Neural progenitor cell (in vitro differentiated cells): ENCODE data around the gene GON4L. TPM values are rescaled to one million over a fixed set of nuclear protein-coding genes. Genes with fewer than 3 reads are reported as not detected.

Experiments used
- DNase-seq: peaks from one replicate; pipeline ENCODE4 v3.0.0-alpha.2; 2016; ENCODE audit warnings: low spot score
- H2AFZ ChIP-seq: fragments of 200-600 bp; sonication (generic); replicated peaks from 2 replicates; pipeline ENCODE4 v1.6.1; 2016; ENCODE audit warnings: antibody characterized with exemption
- H3F3A ChIP-seq: fragments of 200-600 bp; sonication (generic); 2 replicates; pipeline ENCODE4 v1.6.1; 2016; ENCODE audit warnings: antibody characterized with exemption, low read depth
- H3K27ac ChIP-seq: fragments of 200-600 bp; sonication (generic); 2 replicates; pipeline ENCODE4 v1.5.1; 2016; ENCODE audit warnings: mild to moderate bottlenecking
- H3K27me3 ChIP-seq: fragments of 200-600 bp; sonication (generic); 2 replicates; pipeline ENCODE4 v1.6.1; 2016; ENCODE audit warnings: mild to moderate bottlenecking, moderate library complexity
- H3K36me3 ChIP-seq: fragments of 200-600 bp; sonication (generic); 2 replicates; pipeline ENCODE4 v1.5.1; 2016
- H3K4me1 ChIP-seq: fragments of 200-600 bp; sonication (generic); 2 replicates; pipeline ENCODE4 v1.6.1; 2016; ENCODE audit warnings: mixed run types
- H3K4me2 ChIP-seq: fragments of 200-600 bp; sonication (generic); 2 replicates; pipeline ENCODE4 v1.6.1; 2016
- H3K4me3 ChIP-seq: fragments of 200-600 bp; sonication (generic); 2 replicates; pipeline ENCODE4 v1.5.1; 2016
- H3K79me2 ChIP-seq: fragments of 200-600 bp; sonication (generic); 2 replicates; pipeline ENCODE4 v1.6.1; 2016; ENCODE audit warnings: low read depth
- H3K9ac ChIP-seq: fragments of 200-600 bp; sonication (generic); 2 replicates; pipeline ENCODE4 v1.6.1; 2016
- H3K9me3 ChIP-seq: fragments of 200-600 bp; sonication (generic); 2 replicates; pipeline ENCODE4 v1.5.1; 2016; ENCODE audit warnings: low read depth
- H4K20me1 ChIP-seq: fragments of 200-600 bp; sonication (generic); 2 replicates; pipeline ENCODE4 v1.6.1; 2016; ENCODE audit warnings: low read depth
- H3K27ac Mint-ChIP-seq: 3 replicates; pipeline ENCODE4 v1.8.0; 2021; ENCODE audit warnings: mixed read lengths
- H3K27me3 Mint-ChIP-seq: 2 replicates; pipeline ENCODE4 v1.8.0; 2022; ENCODE audit warnings: low read depth, mild to moderate bottlenecking, inconsistent platforms, moderate library complexity, mixed read lengths; ENCODE audit not compliant: insufficient read depth
- H3K36me3 Mint-ChIP-seq: 3 replicates; pipeline ENCODE4 v1.8.0; 2021; ENCODE audit warnings: mixed read lengths
- H3K4me1 Mint-ChIP-seq: 3 replicates; pipeline ENCODE4 v1.8.0; 2021; ENCODE audit warnings: mixed read lengths
- H3K4me3 Mint-ChIP-seq: 3 replicates; pipeline ENCODE4 v1.8.0; 2021; ENCODE audit warnings: mild to moderate bottlenecking, moderate library complexity, mixed read lengths
- H3K9me3 Mint-ChIP-seq: 3 replicates; pipeline ENCODE4 v1.8.0; 2020; ENCODE audit warnings: mixed read lengths
- EZH2 ChIP-seq: fragments of 200-600 bp; sonication (generic); IDR thresholded peaks from 2 replicates; pipeline ENCODE4 v1.6.1; 2017; ENCODE audit warnings: antibody characterized with exemption, mild to moderate bottlenecking, moderate library complexity
- EZH2phosphoT487 ChIP-seq: fragments of 200-600 bp; sonication (generic); IDR thresholded peaks from 2 replicates; pipeline ENCODE4 v1.6.1; 2017; ENCODE audit warnings: antibody characterized with exemption
- total RNA-seq: library from RNA; depleted of rRNA; stranded (reverse); fragments of >200 nt; gene quantifications from 2 replicates; pipeline ENCODE4 v1.2.3, GENCODE V29; 2015; ENCODE audit warnings: low replicate concordance
- TF ChIP-seq, protein P1 (sequence below): fragments of 200-600 bp; sonication (generic); IDR thresholded peaks from 2 replicates; pipeline ENCODE4 v1.5.1; 2017; ENCODE audit warnings: antibody characterized with exemption, mild to moderate bottlenecking

GON4L gene
- total RNA-seq, 1 donor from 2014 or later, result 31.4 TPM

DNA sequence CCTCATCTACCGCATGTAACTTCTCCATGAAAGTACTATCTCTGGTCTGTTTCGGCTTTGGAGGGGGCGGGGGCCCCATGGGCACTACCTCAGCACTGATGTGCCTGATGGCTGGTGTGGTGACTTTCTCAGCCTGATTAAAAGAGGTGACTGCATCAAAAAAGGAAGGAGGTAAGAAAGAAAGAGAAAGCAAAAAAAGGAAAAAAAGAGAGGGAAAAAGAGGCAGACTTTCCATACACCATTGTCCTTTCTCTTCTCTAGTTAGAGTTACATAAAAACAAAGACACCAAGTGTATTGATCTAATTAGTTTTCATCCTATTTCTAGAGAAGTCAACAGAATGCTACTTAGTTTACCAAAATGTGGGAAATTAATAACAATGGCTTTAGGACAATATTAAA is 43.3 kb downstream of the GON4L start:
- TF ChIP-seq EZH2phosphoT487, result no peak
- TF ChIP-seq, protein P1, sequence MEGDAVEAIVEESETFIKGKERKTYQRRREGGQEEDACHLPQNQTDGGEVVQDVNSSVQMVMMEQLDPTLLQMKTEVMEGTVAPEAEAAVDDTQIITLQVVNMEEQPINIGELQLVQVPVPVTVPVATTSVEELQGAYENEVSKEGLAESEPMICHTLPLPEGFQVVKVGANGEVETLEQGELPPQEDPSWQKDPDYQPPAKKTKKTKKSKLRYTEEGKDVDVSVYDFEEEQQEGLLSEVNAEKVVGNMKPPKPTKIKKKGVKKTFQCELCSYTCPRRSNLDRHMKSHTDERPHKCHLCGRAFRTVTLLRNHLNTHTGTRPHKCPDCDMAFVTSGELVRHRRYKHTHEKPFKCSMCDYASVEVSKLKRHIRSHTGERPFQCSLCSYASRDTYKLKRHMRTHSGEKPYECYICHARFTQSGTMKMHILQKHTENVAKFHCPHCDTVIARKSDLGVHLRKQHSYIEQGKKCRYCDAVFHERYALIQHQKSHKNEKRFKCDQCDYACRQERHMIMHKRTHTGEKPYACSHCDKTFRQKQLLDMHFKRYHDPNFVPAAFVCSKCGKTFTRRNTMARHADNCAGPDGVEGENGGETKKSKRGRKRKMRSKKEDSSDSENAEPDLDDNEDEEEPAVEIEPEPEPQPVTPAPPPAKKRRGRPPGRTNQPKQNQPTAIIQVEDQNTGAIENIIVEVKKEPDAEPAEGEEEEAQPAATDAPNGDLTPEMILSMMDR, result no peak
- no peak for TF ChIP-seq EZH2
- Histone ChIP-seq H3K27me3 (no peaks in the 10 kb centered on the region), H2AFZ (no peak overlapping the region), H3F3A (peaks cover 5% of the 10 kb centered on the region), H3K79me2 (no peaks in the 10 kb centered on the region), H3K4me3 (no peak overlapping the region), H3K36me3 (peaks cover 19% of the 10 kb centered on the region), H3K9me3 (no peaks in the 10 kb centered on the region), H3K27ac (no peak overlapping the region), H4K20me1 (no peaks in the 10 kb centered on the region), H3K4me1 (peaks cover 7% of the 10 kb centered on the region), H3K4me2 (no peak overlapping the region), H3K9ac (no peak overlapping the region)
- Mint-ChIP-seq H3K9me3 (no peaks in the 10 kb centered on the region), H3K4me3 (no peak overlapping the region), H3K4me1 (no peaks in the 10 kb centered on the region), H3K27ac (no peak overlapping the region), H3K27me3 (peaks cover 2% of the 10 kb centered on the region), H3K36me3 (peaks cover 27% of the 10 kb centered on the region)
- DNase-seq, result no peak

DNA sequence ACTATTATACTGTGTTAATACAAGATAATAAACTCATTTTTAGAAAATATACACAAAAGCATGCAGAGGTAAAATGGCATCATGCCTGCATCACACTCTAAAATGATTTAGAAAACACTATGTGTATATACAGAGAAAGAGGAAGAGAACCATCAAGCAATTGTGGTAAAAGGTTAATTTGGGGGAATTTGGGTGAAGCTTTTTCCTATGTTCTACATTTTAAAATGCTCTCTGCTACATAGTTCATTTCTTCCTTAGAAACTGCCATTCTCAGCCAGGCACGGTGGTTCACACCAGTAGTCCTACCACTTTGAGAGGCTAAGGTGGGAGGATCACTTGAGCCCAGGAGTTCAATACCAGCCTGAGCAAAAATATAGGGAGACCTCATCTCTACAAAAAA is 44.1 kb downstream of the GON4L start:
- no peaks in the 10 kb centered on the region for H3K9me3 ChIP-seq
- DNase-seq, result no peak
- H3K9ac ChIP-seq, result no peak overlapping the region
- H3K4me2 ChIP-seq, result no peak overlapping the region
- H3K4me3 Mint-ChIP-seq, result no peak overlapping the region
- H3K27ac ChIP-seq, result no peak overlapping the region
- H4K20me1 ChIP-seq, result no peaks in the 10 kb centered on the region
- peaks cover 5% of the 10 kb centered on the region for H3F3A ChIP-seq
- H3K4me1 Mint-ChIP-seq, result no peaks in the 10 kb centered on the region
- H3K4me3 ChIP-seq, result no peak overlapping the region
- H2AFZ ChIP-seq, result no peak overlapping the region
- H3K27me3 Mint-ChIP-seq, result peaks cover 2% of the 10 kb centered on the region
- no peaks in the 10 kb centered on the region for H3K9me3 Mint-ChIP-seq
- H3K36me3 Mint-ChIP-seq, result peaks cover 28% of the 10 kb centered on the region
- H3K79me2 ChIP-seq, result no peaks in the 10 kb centered on the region
- H3K27me3 ChIP-seq, result no peaks in the 10 kb centered on the region
- peaks cover 19% of the 10 kb centered on the region for H3K36me3 ChIP-seq
- TF ChIP-seq EZH2phosphoT487, result no peak
- no peak for TF ChIP-seq EZH2
- TF ChIP-seq, protein P1, result no peak
- H3K4me1 ChIP-seq, result peaks cover 7% of the 10 kb centered on the region
- no peak overlapping the region for H3K27ac Mint-ChIP-seq

DNA sequence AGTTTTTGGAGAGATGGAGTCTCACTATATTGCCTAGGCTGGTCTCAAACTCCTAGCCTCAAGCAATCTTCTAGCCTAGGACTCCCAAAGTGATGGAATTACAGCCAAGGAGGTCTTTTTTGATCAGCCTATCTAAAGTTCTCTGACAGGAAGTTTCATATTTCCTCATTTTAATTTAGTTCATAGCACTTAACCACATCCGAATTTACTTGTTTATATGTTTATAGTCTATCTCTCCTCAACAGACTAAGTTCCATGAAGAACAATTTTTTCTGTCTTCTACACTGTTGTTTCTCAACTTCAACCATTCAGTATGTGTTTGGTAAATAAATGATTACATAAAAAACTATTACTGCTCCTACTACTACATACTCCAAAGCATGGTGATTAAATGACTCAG is 47.9 kb downstream of the GON4L start:
- peaks cover 4% of the 10 kb centered on the region for H3K36me3 ChIP-seq
- no peak for DNase-seq
- Mint-ChIP-seq H3K4me1 (no peaks in the 10 kb centered on the region), H3K4me3 (no peak overlapping the region), H3K27me3 (peaks cover 2% of the 10 kb centered on the region), H3K9me3 (no peaks in the 10 kb centered on the region), H3K27ac (no peak overlapping the region), H3K36me3 (peaks cover 23% of the 10 kb centered on the region)
- H3K9ac ChIP-seq, result no peak overlapping the region
- H2AFZ ChIP-seq, result no peak overlapping the region
- H3K4me1 ChIP-seq, result no peaks in the 10 kb centered on the region
- H3K27ac ChIP-seq, result no peak overlapping the region
- no peak overlapping the region for H3K4me3 ChIP-seq
- no peaks in the 10 kb centered on the region for H3K79me2 ChIP-seq
- H3K27me3 ChIP-seq, result no peaks in the 10 kb centered on the region
- TF ChIP-seq EZH2phosphoT487, result no peak
- TF ChIP-seq, protein P1, result no peak
- TF ChIP-seq EZH2, result no peak
- peaks cover 5% of the 10 kb centered on the region for H3F3A ChIP-seq
- no peaks in the 10 kb centered on the region for H3K9me3 ChIP-seq
- no peaks in the 10 kb centered on the region for H4K20me1 ChIP-seq
- H3K4me2 ChIP-seq, result no peak overlapping the region
